ENCODE data around the gene PTPRH.

Gene PTPRH
- total RNA-seq = 0.06 to 0.80 (median 0.26) reads per million in 18 experiments

GRCh38 chr19:55208880-55209692 is at the start of gene PTPRH:
PTPRH (minus strand) TSS chr19:55209501; CDS start chr19:55209433, 68 bp downstream.
- DNase-seq = no peak

- DNase-seq = peak in 1 of 2 donors; percentile 13
These were observed 49.2 kb upstream of the PTPRH start for GRCh38 chr19:55258476-55258827.

GRCh38 chr19:55257461-55258420 is 48.4 kb upstream of the PTPRH start:
- DNase-seq = peak; percentile 34 to 52

- peak in 1 of 2 donors; percentile 13 for DNase-seq
These were observed 47.5 kb upstream of the PTPRH start for GRCh38 chr19:55256562-55257460.

GRCh38 chr19:55255618-55256423 is 46.5 kb upstream of the PTPRH start:
- peak in 1 of 2 donors; percentile 60 for DNase-seq

GRCh38 chr19:55254625-55254977 is 45.3 kb upstream of the PTPRH start:
- no peak for DNase-seq

GRCh38 chr19:55253842-55254624 is 44.7 kb upstream of the PTPRH start:
- DNase-seq = peak; percentile 78 to 83

GRCh38 chr19:55252760-55253663 is 43.7 kb upstream of the PTPRH start:
- no peak for DNase-seq

- DNase-seq = no peak
These were observed 42.2 kb upstream of the PTPRH start for GRCh38 chr19:55251341-55252081.

GRCh38 chr19:55250262-55251036 is 41.1 kb upstream of the PTPRH start:
- DNase-seq = no peak

GRCh38 chr19:55249841-55250240 is 40.5 kb upstream of the PTPRH start:
- DNase-seq = no peak

GRCh38 chr19:55248704-55249103 is 39.4 kb upstream of the PTPRH start:
- DNase-seq = no peak

- no peak for DNase-seq
These were observed 38.9 kb upstream of the PTPRH start for GRCh38 chr19:55248166-55248675.

GRCh38 chr19:55247621-55248099 is 38.4 kb upstream of the PTPRH start:
- DNase-seq = peak; percentile 58 to 84

- no peak for DNase-seq
These were observed 37.5 kb upstream of the PTPRH start for GRCh38 chr19:55246462-55247451.

- no peak for DNase-seq
These were observed 36.1 kb upstream of the PTPRH start for GRCh38 chr19:55245236-55245904.

Data from inflammatory macrophage (primary cell).